H1 (cell line): ENCODE data around the gene NAE1. TPM values are rescaled to one million over a fixed set of nuclear protein-coding genes. Genes with fewer than 3 reads are reported as not detected.

Experiments used
- CTCF ChIA-PET: fragments of 300-600 bp; sonication (Branson Sonifier 250); formaldehyde crosslinking; loops from one replicate; lab custom pipeline; 2021; ENCODE audit not compliant: partially characterized antibody; lab: Charles Lee
- POLR2A ChIA-PET: fragments of 300-600 bp; sonication (Branson Sonifier 250); formaldehyde crosslinking; loops from one replicate; lab custom pipeline; 2021; ENCODE audit warnings: inconsistent platforms; ENCODE audit not compliant: partially characterized antibody; lab: Charles Lee
- DNase-seq, 2 experiments: peaks; one replicate each; pipeline versions ENCODE4 v3.0.0 to v3.0.0-alpha.2; 2010 to 2022; ENCODE audit warnings: low spot score in 2 of 2, low read depth in 1 of 2, mixed read lengths in 1 of 2
- FAIRE-seq: peaks from 2 replicates; lab custom pipeline; 2011; peaks lifted over from hg19 to GRCh38; lab: Jason Lieb, UNC
- H2AFZ ChIP-seq: 2 replicates; pipeline ENCODE4 v1.8.1; 2012; ENCODE audit warnings: low read length, inconsistent platforms
- H2AK5ac ChIP-seq: 2 replicates; pipeline ENCODE4 v1.6.1; 2013; ENCODE audit warnings: low read depth, low read length
- H2BK120ac ChIP-seq: replicated peaks from 2 replicates; pipeline ENCODE3; 2013; ENCODE audit warnings: low read depth, low read length, inconsistent platforms
- H2BK12ac ChIP-seq: 2 replicates; pipeline ENCODE4 v1.6.1; 2013; ENCODE audit warnings: low read depth, low read length
- H2BK15ac ChIP-seq: 2 replicates; pipeline ENCODE4 v1.6.1; 2013; ENCODE audit warnings: low read length
- H2BK20ac ChIP-seq: 2 replicates; pipeline ENCODE4 v1.6.1; 2013; ENCODE audit warnings: low read length
- H2BK5ac ChIP-seq: 2 replicates; pipeline ENCODE4 v1.6.1; 2013; ENCODE audit warnings: low read depth, low read length
- H3K14ac ChIP-seq: 2 replicates; pipeline ENCODE4 v1.6.1; 2013; ENCODE audit warnings: inconsistent platforms; ENCODE audit not compliant: insufficient read length
- H3K18ac ChIP-seq: 2 replicates; pipeline ENCODE4 v1.6.1; 2013; ENCODE audit warnings: low read length; ENCODE audit errors: extremely low read depth
- H3K23ac ChIP-seq: 2 replicates; pipeline ENCODE4 v1.6.1; 2013; ENCODE audit warnings: inconsistent platforms; ENCODE audit not compliant: insufficient read length
- H3K23me2 ChIP-seq: 2 replicates; pipeline ENCODE4 v1.6.1; 2013; ENCODE audit warnings: low read depth, low read length
- H3K27ac ChIP-seq: 2 replicates; pipeline ENCODE4 v1.6.1; 2011; ENCODE audit warnings: low read depth, low read length, inconsistent platforms
- H3K27me3 ChIP-seq, 4 experiments: replicated peaks in 1 of 4; 1 replicate in 1 of 4; 2 replicates in 3 of 4; pipeline versions ENCODE4 v1.6.1 to v1.8.1; 2011 to 2013; ENCODE audit warnings: low read length in 3 of 4, mild to moderate bottlenecking in 3 of 4, inconsistent platforms in 2 of 4, mixed read lengths in 2 of 4, moderate library complexity in 1 of 4; ENCODE audit not compliant: control insufficient read depth in 3 of 4, insufficient read depth in 3 of 4; ENCODE audit errors: extremely low read depth in 1 of 4
- H3K36me3 ChIP-seq, 4 experiments: 2 replicates each; pipeline versions ENCODE4 v1.6.1 to v1.8.1; 2011 to 2013; ENCODE audit warnings: mild to moderate bottlenecking in 4 of 4, low read length in 3 of 4, moderate library complexity in 2 of 4, control low read depth in 1 of 4, inconsistent platforms in 1 of 4; ENCODE audit not compliant: insufficient read depth in 4 of 4, control insufficient read depth in 2 of 4
- H3K4ac ChIP-seq: replicated peaks from 2 replicates; pipeline ENCODE3; 2013; ENCODE audit warnings: low read length, low read depth, mixed read lengths, inconsistent platforms; ENCODE audit not compliant: insufficient read length
- H3K4me1 ChIP-seq, 4 experiments: replicated peaks in 1 of 4; 1 replicate in 1 of 4; 2 replicates in 3 of 4; pipeline versions ENCODE4 v1.6.1 to v1.8.1; 2011 to 2013; ENCODE audit warnings: low read length in 3 of 4, inconsistent platforms in 2 of 4, mixed read lengths in 1 of 4; ENCODE audit not compliant: insufficient read depth in 4 of 4, control insufficient read depth in 3 of 4
- H3K4me2 ChIP-seq, 2 experiments: 2 replicates each; pipeline versions ENCODE4 v1.6.1 to v1.8.1; 2011 to 2013; ENCODE audit warnings: low read depth in 2 of 2, low read length in 2 of 2, control low read depth in 1 of 2, inconsistent platforms in 1 of 2, mild to moderate bottlenecking in 1 of 2; ENCODE audit not compliant: insufficient read depth in 1 of 2
- H3K4me3 ChIP-seq, 4 experiments: fragments of 200-600, 300-600 bp in 1 of 4; sonication (generic), shearing (Covaris generic), sonication (Bioruptor Twin) in 1 of 4; 2 replicates each; pipeline versions ENCODE4 v1.5.1 to v1.8.1; 2011 to 2016; ENCODE audit warnings: low read length in 4 of 4, low read depth in 3 of 4, control low read depth in 2 of 4, inconsistent platforms in 2 of 4, mild to moderate bottlenecking in 2 of 4, mixed read lengths in 1 of 4, moderate library complexity in 1 of 4; ENCODE audit not compliant: insufficient read depth in 2 of 4; ENCODE audit errors: extremely low read depth in 1 of 4
- H3K56ac ChIP-seq: replicated peaks from 2 replicates; pipeline ENCODE3; 2013; ENCODE audit warnings: low read depth, mild to moderate bottlenecking, mixed read lengths, low read length, inconsistent platforms; ENCODE audit not compliant: insufficient read length
- H3K79me1 ChIP-seq: 2 replicates; pipeline ENCODE4 v1.6.1; 2013; ENCODE audit warnings: low read depth, low read length, control low read depth
- H3K79me2 ChIP-seq, 2 experiments: 2 replicates each; pipeline versions ENCODE4 v1.6.1 to v1.8.1; 2012 to 2013; ENCODE audit warnings: low read length in 2 of 2, mild to moderate bottlenecking in 2 of 2, inconsistent platforms in 1 of 2; ENCODE audit not compliant: insufficient read depth in 2 of 2, control insufficient read depth in 1 of 2
- H3K9ac ChIP-seq, 4 experiments: replicated peaks in 1 of 4; 1 replicate in 1 of 4; 2 replicates in 3 of 4; pipeline versions ENCODE4 v1.6.1 to v1.8.1; 2011 to 2013; ENCODE audit warnings: low read depth in 3 of 4, low read length in 3 of 4, control low read depth in 2 of 4, mild to moderate bottlenecking in 2 of 4, moderate library complexity in 2 of 4, inconsistent platforms in 1 of 4; ENCODE audit errors: extremely low read depth in 1 of 4
- H3K9me3 ChIP-seq, 2 experiments: 2 replicates each; pipeline versions ENCODE4 v1.6.1 to v1.8.1; 2012 to 2013; ENCODE audit warnings: mild to moderate bottlenecking in 2 of 2, moderate library complexity in 2 of 2, control low read depth in 1 of 2, inconsistent platforms in 1 of 2, low read depth in 1 of 2, low read length in 1 of 2, mixed read lengths in 1 of 2; ENCODE audit not compliant: insufficient read depth in 2 of 2
- H4K20me1 ChIP-seq, 2 experiments: replicated peaks in 1 of 2; 2 replicates each; pipeline versions ENCODE3 to v1.8.1; 2011 to 2013; ENCODE audit warnings: inconsistent platforms in 2 of 2, low read length in 2 of 2, mild to moderate bottlenecking in 1 of 2; ENCODE audit not compliant: insufficient read depth in 2 of 2, control insufficient read depth in 1 of 2
- H4K5ac ChIP-seq: 2 replicates; pipeline ENCODE4 v1.6.1; 2013; ENCODE audit warnings: low read length, low read depth, mixed read lengths, inconsistent platforms; ENCODE audit not compliant: insufficient read length
- H4K8ac ChIP-seq: 2 replicates; pipeline ENCODE4 v1.8.0; 2013; ENCODE audit warnings: mild to moderate bottlenecking, moderate library complexity, low read length, inconsistent platforms; ENCODE audit not compliant: insufficient read depth; ENCODE audit errors: extremely low read depth
- H4K91ac ChIP-seq: replicated peaks from 2 replicates; pipeline ENCODE3; 2013; ENCODE audit warnings: low read length, mixed read lengths, inconsistent platforms; ENCODE audit not compliant: insufficient read length
- CBX8 ChIP-seq: fragments of 300-800, 300-1000 bp; sonication (generic); IDR thresholded peaks from 2 replicates; pipeline ENCODE4 v1.7.1; 2016; ENCODE audit warnings: low read depth, low read length, borderline replicate concordance
- FOSL1 ChIP-seq: IDR thresholded peaks from 2 replicates; pipeline ENCODE4 v1.6.1; 2011; ENCODE audit warnings: mild to moderate bottlenecking, low read depth, low read length, moderate library complexity; ENCODE audit not compliant: insufficient read depth
- HDAC2 ChIP-seq, 2 experiments: fragments of 300-600 bp in 1 of 2; sonication (generic) in 1 of 2; IDR thresholded peaks; 2 replicates each; pipeline ENCODE4 v1.6.1; 2011 to 2012; ENCODE audit warnings: low read depth in 2 of 2, low read length in 2 of 2, mild to moderate bottlenecking in 2 of 2, moderate library complexity in 2 of 2, borderline replicate concordance in 1 of 2, inconsistent platforms in 1 of 2
- HDAC6 ChIP-seq: IDR thresholded peaks from one replicate; pipeline ENCODE4 v1.7.1; 2012; ENCODE audit warnings: low read depth, mild to moderate bottlenecking, inconsistent platforms, low read length, moderate library complexity
- POLR2A ChIP-seq, 2 experiments: IDR thresholded peaks; 1 replicate in 1 of 2; 2 replicates in 1 of 2; pipeline ENCODE4 v1.6.1; 2011; ENCODE audit warnings: low read depth in 2 of 2, low read length in 2 of 2, mild to moderate bottlenecking in 2 of 2; ENCODE audit errors: control extremely low read depth in 1 of 2
- RAD21 ChIP-seq, 2 experiments: IDR thresholded peaks in 1 of 2; conservative IDR thresholded peaks in 1 of 2; 2 replicates each; pipeline ENCODE4 v1.6.1; 2011; ENCODE audit warnings: low read depth in 2 of 2, low read length in 2 of 2, improper control_type of control experiment in 1 of 2, inconsistent platforms in 1 of 2, mild to moderate bottlenecking in 1 of 2, moderate library complexity in 1 of 2
- SAP30 ChIP-seq: fragments of 300-600 bp; sonication (generic); IDR thresholded peaks from 2 replicates; pipeline ENCODE4 v1.7.1; 2012; ENCODE audit warnings: low read length, moderate library complexity, mild to moderate bottlenecking, inconsistent platforms; ENCODE audit not compliant: insufficient read depth, insufficient replicate concordance
- TAF7 ChIP-seq: optimal IDR thresholded peaks from 2 replicates; pipeline ENCODE3; 2011; ENCODE audit warnings: low read depth, mild to moderate bottlenecking, inconsistent platforms, low read length, moderate library complexity, borderline replicate concordance
- ZNF274 ChIP-seq: IDR thresholded peaks from 2 replicates; pipeline ENCODE4 v1.7.0; 2012; ENCODE audit warnings: low read length, borderline replicate concordance; ENCODE audit errors: extremely low read depth
- WGBS, 2 experiments: shearing (Covaris generic) in 1 of 2; methylation state at CpG; one replicate each; pipeline versions ENCODE4 v1.1.6 to v1.1.7; 2013 to 2015; ENCODE audit warnings: low lambda C conversion rate in 2 of 2, mixed read lengths in 2 of 2, inconsistent platforms in 1 of 2, low coverage in 1 of 2, missing lambda C conversion rate in 1 of 2; ENCODE audit not compliant: insufficient replicate concordance in 2 of 2, insufficient coverage in 1 of 2, insufficient read length in 1 of 2; ENCODE audit errors: extremely low coverage in 1 of 2, missing lambda C conversion rate in 1 of 2; 5-methylcytosine and 5-hydroxymethylcytosine counted together
- polyA plus RNA-seq, 7 experiments: library from polyadenylated mRNA; depleted of rRNA in 3 of 7; stranded (reverse) in 5 of 7; unstranded in 2 of 7; fragments of >200 nt in 5 of 7; fragments of 200-250 nt in 2 of 7; gene quantifications; 1 replicate in 5 of 7; 2 replicates in 1 of 7; 4 replicates in 1 of 7; pipeline versions ENCODE4 v1.2.1 to v1.2.3, GENCODE V29; 2011 to 2013; ENCODE audit warnings: missing spikeins in 2 of 7, mixed read lengths in 2 of 7
- total RNA-seq: library from RNA; stranded (reverse); fragmentation: NEBNext Ultra II Directional; extraction: Animal tissue kit (Norgen Biotek cat#: 25700); gene quantifications from 2 replicates; pipeline ENCODE4 v1.2.1, GENCODE V29; 2021
- TF ChIP-seq, protein P1 (sequence below), 3 experiments: IDR thresholded peaks; 1 replicate in 2 of 3; 2 replicates in 1 of 3; pipeline versions ENCODE4 v1.5.1 to v1.6.1; 2011; ENCODE audit warnings: low read length in 3 of 3, mild to moderate bottlenecking in 3 of 3, inconsistent platforms in 2 of 3, low read depth in 1 of 3, moderate library complexity in 1 of 3; ENCODE audit not compliant: insufficient read depth in 1 of 3; ENCODE audit errors: control extremely low read depth in 1 of 3

The NAE1 gene
- total and polyA plus RNA-seq, 2 of the 8 experiments (the other 6 are each of a cell fraction or from before 2014, with no cell fraction given): 66.6 to 155 TPM

DNA sequence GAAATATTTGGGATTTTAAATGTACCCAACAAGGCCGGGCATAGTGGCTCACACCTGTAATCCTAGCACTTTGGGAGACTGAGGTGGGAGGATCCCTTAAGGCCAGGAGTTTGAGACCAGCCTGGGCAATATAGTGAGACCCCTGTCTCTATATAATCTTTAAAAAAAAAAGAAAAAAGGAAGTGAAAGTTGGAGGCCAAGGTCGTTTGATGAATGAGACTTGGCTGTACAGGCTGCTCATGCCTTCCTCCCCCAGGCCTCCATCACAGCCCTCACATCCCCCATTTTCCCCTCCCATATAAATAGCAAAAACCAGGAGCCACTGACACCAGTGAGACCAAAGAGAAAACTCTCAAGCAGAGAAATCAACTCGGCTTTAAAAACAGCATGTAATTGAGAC, 10.1 kb upstream of the NAE1 start:
- CTCF ChIA-PET: interaction anchor here (1.0 to 13.4 kb wide), 4 partner anchors 12 to 190 kb away, joined by 3 to 162 read pairs (median 42); partner anchors contain the start of gene NAE1
- no peak for FAIRE-seq
- no peak overlapping the region for H2AK5ac ChIP-seq
- TF ChIP-seq TAF7 (no peak), SAP30 (no peak), ZNF274 (no peak), CBX8 (no peak), HDAC2 (IDR thresholded peaks at IDR 0.05; ENCODE audit: borderline replicate concordance in 1 of 2, low read depth in 2 of 2, low read length in 2 of 2) (no peak), FOSL1 (no peak), RAD21 (IDR thresholded peaks at IDR 0.05 in 1 of 2, conservative IDR thresholded peaks at IDR 0.05 in 1 of 2; ENCODE audit: low read depth in 2 of 2, low read length in 2 of 2) (no peak), HDAC6 (no peak), POLR2A (IDR thresholded peaks at IDR 0.05; ENCODE audit: control extremely low read depth in 1 of 2, low read depth in 2 of 2, low read length in 2 of 2) (no peak)
- TF ChIP-seq, protein P1, sequence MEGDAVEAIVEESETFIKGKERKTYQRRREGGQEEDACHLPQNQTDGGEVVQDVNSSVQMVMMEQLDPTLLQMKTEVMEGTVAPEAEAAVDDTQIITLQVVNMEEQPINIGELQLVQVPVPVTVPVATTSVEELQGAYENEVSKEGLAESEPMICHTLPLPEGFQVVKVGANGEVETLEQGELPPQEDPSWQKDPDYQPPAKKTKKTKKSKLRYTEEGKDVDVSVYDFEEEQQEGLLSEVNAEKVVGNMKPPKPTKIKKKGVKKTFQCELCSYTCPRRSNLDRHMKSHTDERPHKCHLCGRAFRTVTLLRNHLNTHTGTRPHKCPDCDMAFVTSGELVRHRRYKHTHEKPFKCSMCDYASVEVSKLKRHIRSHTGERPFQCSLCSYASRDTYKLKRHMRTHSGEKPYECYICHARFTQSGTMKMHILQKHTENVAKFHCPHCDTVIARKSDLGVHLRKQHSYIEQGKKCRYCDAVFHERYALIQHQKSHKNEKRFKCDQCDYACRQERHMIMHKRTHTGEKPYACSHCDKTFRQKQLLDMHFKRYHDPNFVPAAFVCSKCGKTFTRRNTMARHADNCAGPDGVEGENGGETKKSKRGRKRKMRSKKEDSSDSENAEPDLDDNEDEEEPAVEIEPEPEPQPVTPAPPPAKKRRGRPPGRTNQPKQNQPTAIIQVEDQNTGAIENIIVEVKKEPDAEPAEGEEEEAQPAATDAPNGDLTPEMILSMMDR (IDR thresholded peaks at IDR 0.05; ENCODE audit: control extremely low read depth in 1 of 3, insufficient read depth in 1 of 3, low read depth in 1 of 3, low read length in 3 of 3): no peak

More for the DNA sequence above, 10.1 kb upstream of the NAE1 start:
- WGBS, 2 experiments: 76% methylated on average over 2 of the region's 3 CpGs; no CpG with 5 or more reads in 1 of the 2 experiments
- Histone ChIP-seq H3K79me2 (no peaks in the 10 kb centered on the region), H3K4me1 (peaks cover 0 to 2% (median 0%) of the 10 kb centered on the region in 4 experiments; a peak in 3 of 7 replicates), H2BK120ac (no peak overlapping the region), H2BK15ac (no peak overlapping the region), H3K9me3 (no peaks in the 10 kb centered on the region), H3K27ac (no peak overlapping the region), H3K36me3 (no peaks in the 10 kb centered on the region), H4K20me1 (no peaks in the 10 kb centered on the region), H2BK20ac (no peak overlapping the region), H3K23ac (no peak overlapping the region), H3K9ac (no peak overlapping the region), H3K14ac (no peak overlapping the region), H2BK5ac (no peak overlapping the region), H4K8ac (no peak overlapping the region), H3K4me3 (no peak overlapping the region), H3K18ac (no peak overlapping the region), H2AFZ (no peak overlapping the region), H4K91ac (no peak overlapping the region), H3K79me1 (no peaks in the 10 kb centered on the region), H2BK12ac (no peak overlapping the region), H3K4me2 (no peak overlapping the region), H4K5ac (no peak overlapping the region), H3K56ac (no peak overlapping the region), H3K27me3 (peaks cover 14 to 34% (median 29%) of the 10 kb centered on the region in 4 experiments), H3K4ac (no peak overlapping the region), H3K23me2 (peaks cover 12% of the 10 kb centered on the region)
- DNase-seq: no peak
- POLR2A ChIA-PET: interaction anchor here (2.1 kb wide), 1 partner anchor 10 kb away, joined by 14 read pairs; the partner anchor contains the start of gene NAE1
